Nephron progenitor cell (in vitro differentiated cells): ENCODE results near the gene SPINT2.
"Not testable (repeated sequence)": the region's sequence is repeated elsewhere in the genome, so short reads cannot be mapped to it uniquely, and the experiment has no call there.

ENCODE experiments used
- DNase-seq: peaks from one replicate; pipeline ENCODE4 v3.0.0; 2021
- H3K27ac Mint-ChIP-seq: 2 replicates; pipeline ENCODE4 v1.8.0; 2021; ENCODE audit warnings: mild to moderate bottlenecking, moderate library complexity, mixed read lengths
- H3K27me3 Mint-ChIP-seq: 2 replicates; pipeline ENCODE4 v1.8.0; 2021; ENCODE audit warnings: mild to moderate bottlenecking, low read depth, mixed read lengths; ENCODE audit not compliant: poor library complexity
- H3K36me3 Mint-ChIP-seq: 2 replicates; pipeline ENCODE4 v1.8.0; 2021; ENCODE audit warnings: low read depth, mixed read lengths
- H3K4me1 Mint-ChIP-seq: 2 replicates; pipeline ENCODE4 v1.8.0; 2021; ENCODE audit warnings: mixed read lengths
- H3K4me3 Mint-ChIP-seq: 2 replicates; pipeline ENCODE4 v1.8.0; 2021; ENCODE audit warnings: mild to moderate bottlenecking, moderate library complexity, mixed read lengths
- H3K9me3 Mint-ChIP-seq: 2 replicates; pipeline ENCODE4 v1.8.0; 2021; ENCODE audit warnings: mild to moderate bottlenecking, moderate library complexity, mixed read lengths
- CTCF ChIP-seq: fragments of 200-600 bp; sonication (generic); IDR thresholded peaks from 2 replicates; pipeline ENCODE4 v1.5.0; 2021; ENCODE audit warnings: antibody characterized with exemption

SPINT2 gene

GRCh38 chr19:38227287-38228004, 36.9 kb upstream of the SPINT2 start:
- Mint-ChIP-seq H3K36me3 (peaks cover 7% of the 10 kb centered on the region), H3K9me3 (no peaks in the 10 kb centered on the region), H3K4me3 (peak overlapping the region; percentile 60), H3K27ac (no peak overlapping the region), H3K4me1 (peaks cover 38% of the 10 kb centered on the region), H3K27me3 (peaks cover 40% of the 10 kb centered on the region)
- TF ChIP-seq CTCF: no peak
- no peak for DNase-seq

GRCh38 chr19:38228005-38228377, 36.4 kb upstream of the SPINT2 start:
- H3K4me1 Mint-ChIP-seq: peaks cover 34% of the 10 kb centered on the region
- H3K27me3 Mint-ChIP-seq: peaks cover 45% of the 10 kb centered on the region
- no peaks in the 10 kb centered on the region for H3K9me3 Mint-ChIP-seq
- peaks cover 5% of the 10 kb centered on the region for H3K36me3 Mint-ChIP-seq
- no peak for DNase-seq
- no peak overlapping the region for H3K27ac Mint-ChIP-seq
- H3K4me3 Mint-ChIP-seq: peak overlapping the region; percentile 60
- no peak for TF ChIP-seq CTCF

- H3K27me3 Mint-ChIP-seq: peaks cover 47% of the 10 kb centered on the region
These were observed 35.6 kb upstream of the SPINT2 start for GRCh38 chr19:38228491-38229439.

GRCh38 chr19:38229585-38230073, 34.7 kb upstream of the SPINT2 start:
- Mint-ChIP-seq H3K27me3 (peaks cover 44% of the 10 kb centered on the region), H3K4me3 (peak overlapping the region; percentile 49), H3K36me3 (no peaks in the 10 kb centered on the region), H3K9me3 (no peaks in the 10 kb centered on the region), H3K27ac (no peak overlapping the region), H3K4me1 (peaks cover 23% of the 10 kb centered on the region)
- TF ChIP-seq CTCF: no peak
- peak; percentile 83 for DNase-seq

More at GRCh38 chr19:38228491-38229439, 35.6 kb upstream of the SPINT2 start:
- Mint-ChIP-seq H3K27ac (no peak overlapping the region), H3K4me1 (peaks cover 26% of the 10 kb centered on the region), H3K9me3 (no peaks in the 10 kb centered on the region), H3K4me3 (peak overlapping the region; percentile 81), H3K36me3 (no peaks in the 10 kb centered on the region)
- TF ChIP-seq CTCF: no peak
- DNase-seq: peak; percentile 78

- peaks cover 23% of the 10 kb centered on the region for H3K4me1 Mint-ChIP-seq
- not testable (repeated sequence) for H3K9me3 Mint-ChIP-seq, H3K36me3 Mint-ChIP-seq, H3K4me3 Mint-ChIP-seq, H3K27ac Mint-ChIP-seq, DNase-seq
- peaks cover 44% of the 10 kb centered on the region for H3K27me3 Mint-ChIP-seq
These were observed 33.8 kb upstream of the SPINT2 start for GRCh38 chr19:38230506-38231133.

GRCh38 chr19:38231918-38232317, 32.5 kb upstream of the SPINT2 start:
- Mint-ChIP-seq H3K27me3 (peaks cover 42% of the 10 kb centered on the region), H3K4me1 (peaks cover 15% of the 10 kb centered on the region), H3K36me3 (no peaks in the 10 kb centered on the region)

More at GRCh38 chr19:38231918-38232317, 32.5 kb upstream of the SPINT2 start:
- TF ChIP-seq CTCF: no peak
- Mint-ChIP-seq H3K9me3 (no peaks in the 10 kb centered on the region), H3K27ac (no peak overlapping the region), H3K4me3 (no peak overlapping the region)
- no peak for DNase-seq
